ENCODE measurements around the gene MYO1G. TPM values are rescaled to one million over a fixed set of nuclear protein-coding genes. Genes with fewer than 3 reads are reported as not detected.
"Not testable (repeated sequence)": the region's sequence is repeated elsewhere in the genome, so short reads cannot be mapped to it uniquely, and the experiment has no call there.

Gene MYO1G
- total RNA-seq: 100 to 1,000 TPM; 369 to 376 TPM

GRCh38 chr7:44978511-44979366, at the start of gene MYO1G:
Gene MYO1G (minus strand): TSS chr7:44979015. CDS start chr7:44978961, 54 bp downstream.
- peak within 1 kb of the TSS; percentile 99 for H3K4me3 Mint-ChIP-seq
- ChIA-PET POLR2A (interaction anchor here (0.6 to 6.8 kb wide), 7 partner anchors 21 to 228 kb away, joined by 3 to 99 read pairs (median 3); partner anchors contain the start of genes CCM2 and PURB), CTCF (interaction anchor here (0.5 to 2.5 kb wide), 13 partner anchors 19 to 158 kb away, joined by 3 to 19 read pairs (median 3); partner anchors contain the start of gene TBRG4)
- ATAC-seq (peak; percentile 66), DNase-seq (peak; percentile 96)
- H3K9me3 Mint-ChIP-seq (ENCODE audit: low read depth): no peaks in the 10 kb centered on the region
- peak within 1 kb of the TSS; percentile 99 for H3K27ac Mint-ChIP-seq
- intact Hi-C loops (cut with DNase I, micrococcal nuclease): loop anchor here in 1 of 2 experiments (1.0 kb wide), 3 partner anchors 93 to 372 kb away; partner anchors contain the start of genes OGDH and PURB
- no peaks in the 10 kb centered on the region for H3K27me3 Mint-ChIP-seq
- peaks cover 75% of the 10 kb centered on the region for H3K36me3 Mint-ChIP-seq (ENCODE audit: low read depth)
- H3K4me1 Mint-ChIP-seq: peaks cover 74% of the 10 kb centered on the region

GRCh38 chr7:45028138-45028919, 49.5 kb upstream of the MYO1G start:
- Mint-ChIP-seq H3K4me3 (peak overlapping the region; percentile 74), H3K4me1 (peaks cover 85% of the 10 kb centered on the region), H3K36me3 (ENCODE audit: low read depth) (peaks cover 69% of the 10 kb centered on the region), H3K9me3 (ENCODE audit: low read depth) (peaks cover 3% of the 10 kb centered on the region), H3K27ac (peak overlapping the region; percentile 91), H3K27me3 (no peaks in the 10 kb centered on the region)
- CTCF ChIA-PET: interaction anchor here (0.7 to 1.4 kb wide), 9 partner anchors 8 to 108 kb away, joined by 3 to 8 read pairs (median 4); partner anchors contain the start of gene CCM2
- intact Hi-C loops (cut with DNase I, micrococcal nuclease): no loop called here
- DNase-seq (peak; percentile 45), ATAC-seq (peak; percentile 42)
- POLR2A ChIA-PET: interaction anchor here (0.6 to 2.9 kb wide), 3 partner anchors 27 to 515 kb away, joined by 3 to 16 read pairs (median 9); no protein-coding TSS in a partner anchor

- H3K27ac Mint-ChIP-seq: peak overlapping the region; percentile 91
- DNase-seq (no peak), ATAC-seq (no peak)
- intact Hi-C loops (cut with DNase I, micrococcal nuclease): loop anchor here (2.0 kb wide), 2 partner anchors 27 to 47 kb away; partner anchors contain the start of gene CCM2 (in 2 of the 2)
- POLR2A ChIA-PET: interaction anchor here (1.1 to 2.9 kb wide), 3 partner anchors 26 to 47 kb away, joined by 3 to 16 read pairs (median 9); no protein-coding TSS in a partner anchor
- peak overlapping the region; percentile 74 for H3K4me3 Mint-ChIP-seq
- CTCF ChIA-PET: interaction anchor here (0.7 to 1.4 kb wide), 9 partner anchors 8 to 108 kb away, joined by 3 to 8 read pairs (median 3); partner anchors contain the start of gene CCM2
- H3K4me1 Mint-ChIP-seq: peaks cover 83% of the 10 kb centered on the region
- peaks cover 68% of the 10 kb centered on the region for H3K36me3 Mint-ChIP-seq (ENCODE audit: low read depth)
- peaks cover 3% of the 10 kb centered on the region for H3K9me3 Mint-ChIP-seq (ENCODE audit: low read depth)
- H3K27me3 Mint-ChIP-seq: no peaks in the 10 kb centered on the region
These were observed 48.9 kb upstream of the MYO1G start for GRCh38 chr7:45027774-45028114.

- ATAC-seq: peak; percentile 26
These were observed 48.4 kb upstream of the MYO1G start for GRCh38 chr7:45026984-45027773.

GRCh38 chr7:45026013-45026412, 47.2 kb upstream of the MYO1G start:
- DNase-seq: no peak
- Mint-ChIP-seq H3K4me1 (peaks cover 81% of the 10 kb centered on the region), H3K4me3 (no peak overlapping the region), H3K36me3 (ENCODE audit: low read depth) (peaks cover 62% of the 10 kb centered on the region), H3K27ac (peak overlapping the region; percentile 48), H3K27me3 (no peaks in the 10 kb centered on the region), H3K9me3 (ENCODE audit: low read depth) (peaks cover 3% of the 10 kb centered on the region)
- CTCF ChIA-PET: interaction anchor here (0.7 to 1.5 kb wide), 5 partner anchors 8 to 110 kb away, joined by 3 to 5 read pairs (median 3); no protein-coding TSS in a partner anchor
- intact Hi-C loops (cut with DNase I, micrococcal nuclease): loop anchor here (2.0 kb wide), 2 partner anchors 25 to 45 kb away; partner anchors contain the start of gene CCM2 (in 2 of the 2)
- POLR2A ChIA-PET: interaction anchor here (0.7 kb wide), 1 partner anchor 46 kb away, joined by 3 read pairs; no protein-coding TSS in a partner anchor
- peak; percentile 19 for ATAC-seq

More at GRCh38 chr7:45026984-45027773, 48.4 kb upstream of the MYO1G start:
- DNase-seq: peak; percentile 37
- Mint-ChIP-seq H3K9me3 (ENCODE audit: low read depth) (peaks cover 3% of the 10 kb centered on the region), H3K27me3 (no peaks in the 10 kb centered on the region), H3K4me1 (peaks cover 78% of the 10 kb centered on the region), H3K27ac (peak overlapping the region; percentile 91), H3K4me3 (peak overlapping the region; percentile 74), H3K36me3 (ENCODE audit: low read depth) (peaks cover 65% of the 10 kb centered on the region)
- intact Hi-C loops (cut with DNase I, micrococcal nuclease): loop anchor here (2.0 kb wide), 2 partner anchors 26 to 46 kb away; partner anchors contain the start of gene CCM2 (in 2 of the 2)
- CTCF ChIA-PET: interaction anchor here (0.7 to 1.5 kb wide), 13 partner anchors 9 to 109 kb away, joined by 3 to 8 read pairs (median 3); partner anchors contain the start of gene CCM2
- POLR2A ChIA-PET: interaction anchor here (0.6 to 2.9 kb wide), 4 partner anchors 26 to 111 kb away, joined by 3 to 16 read pairs (median 8); no protein-coding TSS in a partner anchor

GRCh38 chr7:45025473-45025872, 46.7 kb upstream of the MYO1G start:
- DNase-seq; ATAC-seq; intact Hi-C loops (cut with DNase I, micrococcal nuclease); H3K9me3 Mint-ChIP-seq (ENCODE audit: low read depth); H3K27me3 Mint-ChIP-seq; H3K4me3 Mint-ChIP-seq: not testable (repeated sequence)
- CTCF ChIA-PET: interaction anchor here (0.7 to 1.5 kb wide), 4 partner anchors 12 to 111 kb away, joined by 3 to 5 read pairs (median 3); no protein-coding TSS in a partner anchor
- Mint-ChIP-seq H3K36me3 (ENCODE audit: low read depth) (peaks cover 62% of the 10 kb centered on the region), H3K4me1 (peaks cover 85% of the 10 kb centered on the region), H3K27ac (peak overlapping the region; percentile 48)
- POLR2A ChIA-PET: interaction anchor here (0.7 kb wide), 1 partner anchor 45 kb away, joined by 3 read pairs; no protein-coding TSS in a partner anchor

- POLR2A ChIA-PET: no interaction called here
- Mint-ChIP-seq H3K36me3 (ENCODE audit: low read depth) (peaks cover 61% of the 10 kb centered on the region), H3K9me3 (ENCODE audit: low read depth) (peaks cover 3% of the 10 kb centered on the region), H3K27me3 (no peaks in the 10 kb centered on the region), H3K27ac (peak overlapping the region; percentile 47), H3K4me3 (no peak overlapping the region), H3K4me1 (peaks cover 79% of the 10 kb centered on the region)
- CTCF ChIA-PET: no interaction called here
- intact Hi-C loops (cut with DNase I, micrococcal nuclease): no loop called here
- DNase-seq: no peak
- no peak for ATAC-seq
These were observed 45.4 kb upstream of the MYO1G start for GRCh38 chr7:45024126-45024744.

- intact Hi-C loops (cut with DNase I, micrococcal nuclease): no loop called here
- POLR2A ChIA-PET: interaction anchor here (0.7 to 1.3 kb wide), 2 partner anchors 9 to 21 kb away, joined by 3 to 4 read pairs; no protein-coding TSS in a partner anchor
- H3K36me3 Mint-ChIP-seq (ENCODE audit: low read depth): peaks cover 50% of the 10 kb centered on the region
These were observed 42.9 kb upstream of the MYO1G start for GRCh38 chr7:45021604-45022296.

GRCh38 chr7:45020915-45021314, 42.1 kb upstream of the MYO1G start:
- no peak for ATAC-seq
- DNase-seq: no peak
- POLR2A ChIA-PET: interaction anchor here (0.7 kb wide), 1 partner anchor 10 kb away, joined by 4 read pairs; no protein-coding TSS in a partner anchor
- Mint-ChIP-seq H3K4me1 (peaks cover 50% of the 10 kb centered on the region), H3K9me3 (ENCODE audit: low read depth) (peaks cover 3% of the 10 kb centered on the region), H3K4me3 (no peak overlapping the region), H3K27ac (peak overlapping the region; percentile 9), H3K36me3 (ENCODE audit: low read depth) (peaks cover 50% of the 10 kb centered on the region), H3K27me3 (no peaks in the 10 kb centered on the region)
- CTCF ChIA-PET: interaction anchor here (0.5 to 1.6 kb wide), 3 partner anchors 10 to 13 kb away, joined by 3 to 5 read pairs (median 3); no protein-coding TSS in a partner anchor
- intact Hi-C loops (cut with DNase I, micrococcal nuclease): no loop called here

More at GRCh38 chr7:45021604-45022296, 42.9 kb upstream of the MYO1G start:
- Mint-ChIP-seq H3K4me1 (peaks cover 57% of the 10 kb centered on the region), H3K4me3 (no peak overlapping the region), H3K27ac (peak overlapping the region; percentile 70), H3K27me3 (no peaks in the 10 kb centered on the region), H3K9me3 (ENCODE audit: low read depth) (peaks cover 3% of the 10 kb centered on the region)
- ATAC-seq (peak; percentile 82), DNase-seq (peak; percentile 47)
- CTCF ChIA-PET: interaction anchor here (0.5 to 1.6 kb wide), 6 partner anchors 10 to 114 kb away, joined by 3 to 5 read pairs (median 3); no protein-coding TSS in a partner anchor

Measured in activated CD4-positive, alpha-beta T cell treated with anti-CD3 and anti-CD28 coated beads for 36 hours (primary cell).